Breast epithelium (tissue), 3 donors: ENCODE results near the gene PRKG1.

Experiments used
- CTCF ChIP-seq, 3 donors: fragments of 450-650 bp; IDR thresholded peaks; one replicate each; pipeline ENCODE4 v1.5.1; 2016 to 2017; ENCODE audit warnings: antibody characterized with exemption in 3 of 3, mild to moderate bottlenecking in 3 of 3, moderate library complexity in 3 of 3
- POLR2A ChIP-seq: fragments of 450-650 bp; IDR thresholded peaks from one replicate; pipeline ENCODE4 v1.6.1; 2016; ENCODE audit warnings: antibody characterized with exemption, mild to moderate bottlenecking, moderate library complexity
- POLR2AphosphoS5 ChIP-seq, 3 donors: sonication (generic); formaldehyde crosslinking; IDR thresholded peaks; one replicate each; pipeline ENCODE4 v1.6.1; 2017; ENCODE audit warnings: antibody characterized with exemption in 3 of 3

DNA sequence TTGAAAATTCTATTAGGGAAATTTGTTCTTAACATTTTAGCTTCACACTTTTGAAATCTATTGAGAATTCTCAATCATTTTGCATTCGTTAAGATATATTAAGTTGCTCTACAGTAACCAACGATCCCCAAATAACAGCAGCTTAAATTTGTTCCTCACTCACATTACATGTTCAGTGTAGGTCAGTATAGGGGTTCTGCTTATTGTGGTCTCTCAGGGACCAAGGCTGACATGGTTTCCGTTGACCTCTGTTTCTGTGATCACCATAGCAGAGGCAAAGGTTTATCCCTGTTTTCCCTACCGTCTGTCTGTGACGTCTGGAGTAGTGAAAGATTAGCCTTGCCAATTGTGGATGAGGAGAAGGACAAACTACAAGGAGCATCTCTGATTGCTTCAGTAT is 860.1 kb downstream of the PRKG1 start:
- TF ChIP-seq CTCF (IDR thresholded peaks at IDR 0.05) (no peak), POLR2AphosphoS5 (IDR thresholded peaks at IDR 0.05) (no peak), POLR2A (no peak)
